ENCODE results near the gene USP31.

USP31 gene, protein sequence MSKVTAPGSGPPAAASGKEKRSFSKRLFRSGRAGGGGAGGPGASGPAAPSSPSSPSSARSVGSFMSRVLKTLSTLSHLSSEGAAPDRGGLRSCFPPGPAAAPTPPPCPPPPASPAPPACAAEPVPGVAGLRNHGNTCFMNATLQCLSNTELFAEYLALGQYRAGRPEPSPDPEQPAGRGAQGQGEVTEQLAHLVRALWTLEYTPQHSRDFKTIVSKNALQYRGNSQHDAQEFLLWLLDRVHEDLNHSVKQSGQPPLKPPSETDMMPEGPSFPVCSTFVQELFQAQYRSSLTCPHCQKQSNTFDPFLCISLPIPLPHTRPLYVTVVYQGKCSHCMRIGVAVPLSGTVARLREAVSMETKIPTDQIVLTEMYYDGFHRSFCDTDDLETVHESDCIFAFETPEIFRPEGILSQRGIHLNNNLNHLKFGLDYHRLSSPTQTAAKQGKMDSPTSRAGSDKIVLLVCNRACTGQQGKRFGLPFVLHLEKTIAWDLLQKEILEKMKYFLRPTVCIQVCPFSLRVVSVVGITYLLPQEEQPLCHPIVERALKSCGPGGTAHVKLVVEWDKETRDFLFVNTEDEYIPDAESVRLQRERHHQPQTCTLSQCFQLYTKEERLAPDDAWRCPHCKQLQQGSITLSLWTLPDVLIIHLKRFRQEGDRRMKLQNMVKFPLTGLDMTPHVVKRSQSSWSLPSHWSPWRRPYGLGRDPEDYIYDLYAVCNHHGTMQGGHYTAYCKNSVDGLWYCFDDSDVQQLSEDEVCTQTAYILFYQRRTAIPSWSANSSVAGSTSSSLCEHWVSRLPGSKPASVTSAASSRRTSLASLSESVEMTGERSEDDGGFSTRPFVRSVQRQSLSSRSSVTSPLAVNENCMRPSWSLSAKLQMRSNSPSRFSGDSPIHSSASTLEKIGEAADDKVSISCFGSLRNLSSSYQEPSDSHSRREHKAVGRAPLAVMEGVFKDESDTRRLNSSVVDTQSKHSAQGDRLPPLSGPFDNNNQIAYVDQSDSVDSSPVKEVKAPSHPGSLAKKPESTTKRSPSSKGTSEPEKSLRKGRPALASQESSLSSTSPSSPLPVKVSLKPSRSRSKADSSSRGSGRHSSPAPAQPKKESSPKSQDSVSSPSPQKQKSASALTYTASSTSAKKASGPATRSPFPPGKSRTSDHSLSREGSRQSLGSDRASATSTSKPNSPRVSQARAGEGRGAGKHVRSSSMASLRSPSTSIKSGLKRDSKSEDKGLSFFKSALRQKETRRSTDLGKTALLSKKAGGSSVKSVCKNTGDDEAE (N-terminal part only)

GRCh38 chr16:23149267-23149992 lies at the start of gene USP31:
Gene USP31, minus strand, starts transcription at chr16:23149452. Its CDS starts 182 bp downstream, at chr16:23149270.
- TF ChIP-seq, protein P1, sequence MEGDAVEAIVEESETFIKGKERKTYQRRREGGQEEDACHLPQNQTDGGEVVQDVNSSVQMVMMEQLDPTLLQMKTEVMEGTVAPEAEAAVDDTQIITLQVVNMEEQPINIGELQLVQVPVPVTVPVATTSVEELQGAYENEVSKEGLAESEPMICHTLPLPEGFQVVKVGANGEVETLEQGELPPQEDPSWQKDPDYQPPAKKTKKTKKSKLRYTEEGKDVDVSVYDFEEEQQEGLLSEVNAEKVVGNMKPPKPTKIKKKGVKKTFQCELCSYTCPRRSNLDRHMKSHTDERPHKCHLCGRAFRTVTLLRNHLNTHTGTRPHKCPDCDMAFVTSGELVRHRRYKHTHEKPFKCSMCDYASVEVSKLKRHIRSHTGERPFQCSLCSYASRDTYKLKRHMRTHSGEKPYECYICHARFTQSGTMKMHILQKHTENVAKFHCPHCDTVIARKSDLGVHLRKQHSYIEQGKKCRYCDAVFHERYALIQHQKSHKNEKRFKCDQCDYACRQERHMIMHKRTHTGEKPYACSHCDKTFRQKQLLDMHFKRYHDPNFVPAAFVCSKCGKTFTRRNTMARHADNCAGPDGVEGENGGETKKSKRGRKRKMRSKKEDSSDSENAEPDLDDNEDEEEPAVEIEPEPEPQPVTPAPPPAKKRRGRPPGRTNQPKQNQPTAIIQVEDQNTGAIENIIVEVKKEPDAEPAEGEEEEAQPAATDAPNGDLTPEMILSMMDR (conservative IDR thresholded peaks at IDR 0.05; ENCODE audit: low read length): no peak
- H3K4me3 ChIP-seq (ENCODE audit: low read length): peak within 1 kb of the TSS; percentile 82
- peak; percentile 93 for DNase-seq (ENCODE audit: low read depth)

GRCh38 chr16:23196539-23196938 lies 47.3 kb upstream of the USP31 start:
- DNase-seq (ENCODE audit: low read depth): no peak
- no peak overlapping the region for H3K4me3 ChIP-seq (ENCODE audit: low read length)
- TF ChIP-seq, protein P1 (conservative IDR thresholded peaks at IDR 0.05; ENCODE audit: low read length): no peak

DNA sequence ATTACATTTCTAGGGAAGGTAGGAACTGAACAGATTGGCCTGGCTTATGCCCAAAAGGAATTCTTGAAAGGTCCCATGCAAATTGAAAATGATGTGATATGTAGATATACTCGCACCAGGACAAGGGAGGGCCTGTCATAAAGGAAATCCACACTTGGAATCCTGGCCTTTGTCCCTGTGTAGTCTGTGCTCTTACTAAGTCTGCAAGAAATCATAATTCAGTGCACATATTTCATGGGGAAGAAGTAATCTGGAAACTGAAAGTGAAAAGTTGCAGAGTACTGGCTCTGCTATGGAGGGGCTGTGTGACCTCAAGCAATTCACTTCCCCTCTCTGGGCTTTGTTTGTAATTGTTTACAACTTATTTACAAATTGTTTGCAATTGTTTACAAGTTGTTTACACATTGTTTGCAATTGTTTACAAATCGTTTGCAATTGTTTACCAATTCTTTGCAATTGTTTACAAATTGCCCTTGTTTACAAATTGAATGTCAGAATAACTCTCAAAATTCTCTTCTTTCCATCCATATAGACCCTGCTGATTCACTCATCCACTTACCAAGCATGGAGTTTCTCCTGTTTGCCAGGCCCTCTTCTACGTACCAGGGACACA lies 46.2 kb upstream of the USP31 start:
- no peak for DNase-seq (ENCODE audit: low read depth)
- H3K4me3 ChIP-seq (ENCODE audit: low read length): no peak overlapping the region
- TF ChIP-seq, protein P1 (conservative IDR thresholded peaks at IDR 0.05; ENCODE audit: low read length): no peak

GRCh38 chr16:23194497-23195221 lies 45.4 kb upstream of the USP31 start:
- TF ChIP-seq, protein P1 (conservative IDR thresholded peaks at IDR 0.05; ENCODE audit: low read length): no peak
- no peak overlapping the region for H3K4me3 ChIP-seq (ENCODE audit: low read length)
- DNase-seq (ENCODE audit: low read depth): no peak

DNA sequence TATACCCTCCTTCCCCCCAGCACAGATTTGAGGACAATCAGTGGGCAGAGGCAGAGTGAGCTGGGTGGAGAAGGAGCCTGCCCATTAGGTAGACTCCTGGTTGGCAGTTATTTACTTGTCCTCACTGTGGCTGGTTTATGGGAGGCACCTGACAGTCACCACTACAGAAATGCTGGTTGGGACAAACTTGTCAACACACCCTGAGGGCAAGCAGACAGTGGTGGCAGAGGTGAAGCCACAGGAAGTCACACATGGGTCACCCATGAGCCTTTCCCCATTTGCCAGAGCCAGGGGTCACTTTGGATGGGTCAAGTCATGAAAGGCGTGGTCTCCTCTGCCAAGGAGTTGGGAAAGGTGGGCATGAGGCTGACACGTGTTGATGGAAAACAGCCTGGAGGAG lies 39.7 kb upstream of the USP31 start:
- TF ChIP-seq, protein P1 (conservative IDR thresholded peaks at IDR 0.05; ENCODE audit: low read length): no peak
- DNase-seq (ENCODE audit: low read depth): no peak
- no peak overlapping the region for H3K4me3 ChIP-seq (ENCODE audit: low read length)

Measured in AG10803 (cell line).